Nucleus accumbens (tissue), 56 donors: Measurements from ENCODE around the gene CTNNBL1.

Source experiments
- DNase-seq, 56 donors: peaks; one replicate each; lab custom pipeline; 2025; lab: John Stamatoyannopoulos, UW

CTNNBL1 gene

GRCh38 chr20:37735541-37735940, 41.7 kb downstream of the CTNNBL1 start:
- no peak for DNase-seq

- no peak for DNase-seq
These were observed 42.3 kb downstream of the CTNNBL1 start for GRCh38 chr20:37736132-37736531.

DNA sequence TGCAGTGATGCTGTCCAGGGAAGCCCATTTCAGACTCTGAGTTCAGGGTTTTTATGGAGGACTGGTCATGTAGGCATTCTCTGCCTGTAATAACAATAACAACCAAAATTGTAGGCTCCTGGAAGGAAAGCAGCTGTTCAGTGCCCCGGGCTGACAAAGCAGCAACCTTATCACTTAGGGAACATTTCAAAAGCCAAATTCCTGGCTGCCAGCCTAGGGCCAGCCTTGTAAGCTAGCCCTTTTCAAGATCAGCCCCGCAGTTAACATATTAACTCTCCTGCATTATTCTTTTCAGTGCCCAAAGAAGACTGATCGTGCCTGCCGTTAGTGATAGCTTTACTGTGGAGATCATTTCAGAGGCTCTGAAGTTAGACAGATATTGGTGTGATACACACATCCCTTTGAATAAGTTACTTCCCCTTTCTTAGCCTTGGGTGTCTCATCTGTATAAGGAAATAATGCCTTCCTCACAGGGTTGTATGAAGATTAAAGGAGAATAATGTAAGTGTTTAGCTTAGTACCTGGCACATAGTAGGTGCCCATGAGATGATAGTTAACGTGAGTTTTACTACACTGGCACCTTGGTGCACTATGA, 44.1 kb downstream of the CTNNBL1 start:
- no peak for DNase-seq

GRCh38 chr20:37741055-37741454, 47.2 kb downstream of the CTNNBL1 start:
- no peak for DNase-seq

- no peak for DNase-seq
These were observed 47.7 kb downstream of the CTNNBL1 start for GRCh38 chr20:37741570-37741969.

GRCh38 chr20:37742131-37742530, 48.3 kb downstream of the CTNNBL1 start:
- DNase-seq: no peak

- DNase-seq: no peak
These were observed 50.5 kb downstream of the CTNNBL1 start for GRCh38 chr20:37744347-37744746.

DNA sequence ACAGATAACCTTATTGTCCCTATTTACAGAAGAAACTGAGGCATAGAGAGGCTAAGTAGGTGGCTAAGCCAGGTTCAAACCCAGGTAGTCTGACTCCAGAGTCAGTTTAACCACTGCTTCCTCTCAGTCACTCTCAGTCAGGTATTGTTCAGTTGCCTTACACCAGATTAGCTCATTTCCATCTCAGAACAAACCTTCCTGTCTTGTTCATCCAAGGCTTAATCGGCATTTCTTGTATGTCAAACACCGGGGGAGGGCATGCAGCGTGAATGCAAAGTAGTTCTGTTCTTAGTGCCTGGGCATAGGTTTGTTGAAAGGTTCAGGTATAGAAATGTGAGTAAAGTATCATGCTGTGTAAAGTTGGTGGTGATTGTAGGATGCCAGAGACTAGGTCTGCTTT, 51.7 kb downstream of the CTNNBL1 start:
- DNase-seq: no peak

DNA sequence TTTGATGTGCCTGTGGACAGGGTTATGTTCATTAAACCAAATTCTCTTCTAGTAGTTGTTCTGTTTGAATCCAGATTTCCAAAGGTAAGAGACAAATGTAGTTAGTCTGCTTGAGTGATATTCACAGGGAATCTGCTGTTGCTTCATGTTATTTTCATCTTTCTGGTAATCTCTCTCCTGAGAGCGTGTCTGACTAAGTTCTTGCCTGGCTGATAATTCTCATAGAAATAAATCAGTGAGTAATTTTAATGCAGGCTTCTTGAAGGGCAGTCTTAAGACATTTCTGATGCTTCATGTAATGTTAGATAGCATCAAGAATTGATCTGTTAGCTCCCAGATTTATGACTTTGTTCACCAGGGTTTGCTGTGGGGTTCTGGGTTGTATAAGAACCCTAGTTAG, 54.2 kb downstream of the CTNNBL1 start:
- DNase-seq: no peak

DNA sequence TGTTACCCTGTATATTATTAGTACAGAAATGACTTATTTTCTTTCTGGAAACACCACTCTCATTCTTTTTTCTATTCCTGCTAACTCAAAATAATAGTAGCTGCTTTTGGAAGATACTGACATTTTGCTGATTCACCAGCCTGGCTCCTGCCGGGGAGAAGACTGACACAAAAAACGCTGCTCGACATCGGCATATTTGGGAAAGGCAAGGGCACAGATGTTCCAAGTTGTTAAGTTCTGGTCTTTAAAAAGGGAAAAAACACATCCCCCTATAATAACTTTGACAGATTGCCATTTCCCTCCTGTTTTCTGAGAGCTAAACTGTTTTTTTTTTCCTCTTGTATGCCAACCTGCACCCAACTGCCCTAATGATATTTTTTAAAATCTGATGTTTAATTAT, 55.4 kb downstream of the CTNNBL1 start:
- DNase-seq: peak in 5 of 56 donors; percentile 7 to 18 (median 11)

DNA sequence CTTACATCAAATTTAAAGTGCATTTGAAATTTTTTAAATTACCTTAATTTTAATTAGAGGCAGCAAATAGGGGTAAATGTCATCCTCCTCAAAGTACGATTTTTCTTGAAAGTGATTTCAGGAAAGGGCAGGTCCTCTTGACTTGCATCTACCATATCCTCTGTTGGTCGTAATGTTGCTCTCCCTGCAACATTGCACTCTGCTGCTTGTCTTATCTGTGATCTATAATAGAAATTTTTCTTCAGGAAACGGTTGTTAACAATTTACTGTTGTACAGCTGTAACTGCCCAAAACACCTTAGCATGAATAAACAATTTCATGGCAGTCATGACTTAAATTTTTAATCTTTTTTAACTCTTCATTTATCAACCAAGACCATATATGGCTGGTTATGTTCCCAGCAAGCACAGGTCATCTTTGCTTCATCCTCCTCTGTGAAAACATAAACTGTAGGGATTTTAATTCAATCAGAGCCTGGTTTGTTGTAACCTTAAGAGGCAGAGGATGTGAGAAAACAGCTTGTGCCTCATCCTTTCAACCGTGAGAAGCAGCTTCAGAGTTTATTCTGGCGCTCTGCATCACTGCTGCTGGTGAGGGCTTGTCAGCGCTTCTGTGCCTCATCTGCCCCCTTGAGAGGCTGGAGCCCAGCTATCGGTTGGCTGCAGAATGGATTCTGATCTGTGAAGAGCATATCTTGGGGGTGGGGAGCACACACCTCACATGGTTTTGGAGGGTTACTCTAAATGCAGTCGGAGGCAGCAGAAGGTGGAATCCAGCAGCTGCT, 56.0 kb downstream of the CTNNBL1 start:
- peak in 3 of 56 donors; percentile 8 to 10 (median 9) for DNase-seq

- peak in 7 of 56 donors; percentile 1 to 16 (median 4) for DNase-seq
These were observed 61.8 kb downstream of the CTNNBL1 start for GRCh38 chr20:37755665-37756064.

- no peak for DNase-seq
These were observed 62.4 kb downstream of the CTNNBL1 start for GRCh38 chr20:37756234-37756633.

DNA sequence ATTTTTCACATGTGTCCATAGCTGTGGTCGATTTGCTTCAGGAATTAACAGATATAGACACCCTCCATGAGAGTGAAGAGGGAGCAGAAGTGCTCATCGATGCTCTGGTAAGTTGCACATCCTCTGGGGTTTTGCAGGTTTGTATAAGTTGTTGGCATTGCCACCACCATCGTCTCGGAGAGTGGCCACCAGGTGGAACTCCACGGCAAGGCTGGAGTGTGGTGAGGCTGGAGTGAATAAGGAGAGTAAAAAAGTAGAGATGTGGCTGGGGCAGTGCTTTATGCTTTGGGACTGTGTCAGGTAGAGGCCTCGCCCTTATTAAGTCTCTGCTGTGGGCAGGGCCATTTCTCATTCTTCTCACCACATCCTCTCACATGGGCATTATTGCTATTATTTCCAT, 63.7 kb downstream of the CTNNBL1 start:
- peak in 1 of 56 donors; percentile 4 for DNase-seq

- DNase-seq: no peak
These were observed 64.5 kb downstream of the CTNNBL1 start for GRCh38 chr20:37758332-37758731.

GRCh38 chr20:37759052-37759553, 65.3 kb downstream of the CTNNBL1 start:
- DNase-seq: no peak

DNA sequence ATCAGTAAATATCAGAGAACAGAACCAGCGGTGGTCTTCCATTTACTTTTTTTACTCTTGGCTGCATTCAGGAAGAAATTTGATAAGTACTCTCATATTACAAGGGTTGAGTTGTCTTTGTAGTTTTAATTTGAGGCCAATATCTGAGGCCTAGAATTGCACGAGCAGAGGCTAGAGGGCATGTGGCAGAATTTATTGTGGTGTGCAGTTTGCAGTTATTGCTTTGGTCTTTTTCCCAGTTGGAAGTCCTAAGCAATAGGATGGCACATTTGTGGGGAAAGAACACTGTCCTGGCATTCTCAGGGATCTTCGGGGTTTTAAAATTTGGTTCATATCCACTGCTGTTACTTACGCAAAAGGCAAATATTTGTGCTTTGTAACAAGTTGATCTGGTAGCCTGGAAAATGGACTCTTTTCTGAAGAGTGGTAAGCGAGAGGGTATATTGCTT, 66.0 kb downstream of the CTNNBL1 start:
- no peak for DNase-seq

DNA sequence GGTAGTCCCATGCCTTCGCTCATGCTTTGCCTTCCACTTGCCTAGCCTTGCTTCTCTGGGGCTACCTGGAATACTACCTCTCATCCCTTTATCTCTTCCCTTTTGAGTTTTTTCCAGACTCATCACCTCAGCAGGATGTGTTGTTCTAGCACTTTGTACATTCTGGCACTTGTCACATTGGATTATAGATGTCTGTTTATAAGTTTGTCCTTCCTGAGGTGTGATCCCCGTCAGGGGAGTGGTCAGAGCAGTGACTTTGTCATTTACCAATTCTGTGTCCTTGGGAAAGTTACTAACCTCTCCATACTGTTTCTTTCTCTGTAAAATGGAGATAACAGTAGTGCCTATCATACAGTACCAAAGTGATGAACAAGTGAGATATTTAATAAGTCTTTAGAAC, 66.5 kb downstream of the CTNNBL1 start:
- DNase-seq: no peak

DNA sequence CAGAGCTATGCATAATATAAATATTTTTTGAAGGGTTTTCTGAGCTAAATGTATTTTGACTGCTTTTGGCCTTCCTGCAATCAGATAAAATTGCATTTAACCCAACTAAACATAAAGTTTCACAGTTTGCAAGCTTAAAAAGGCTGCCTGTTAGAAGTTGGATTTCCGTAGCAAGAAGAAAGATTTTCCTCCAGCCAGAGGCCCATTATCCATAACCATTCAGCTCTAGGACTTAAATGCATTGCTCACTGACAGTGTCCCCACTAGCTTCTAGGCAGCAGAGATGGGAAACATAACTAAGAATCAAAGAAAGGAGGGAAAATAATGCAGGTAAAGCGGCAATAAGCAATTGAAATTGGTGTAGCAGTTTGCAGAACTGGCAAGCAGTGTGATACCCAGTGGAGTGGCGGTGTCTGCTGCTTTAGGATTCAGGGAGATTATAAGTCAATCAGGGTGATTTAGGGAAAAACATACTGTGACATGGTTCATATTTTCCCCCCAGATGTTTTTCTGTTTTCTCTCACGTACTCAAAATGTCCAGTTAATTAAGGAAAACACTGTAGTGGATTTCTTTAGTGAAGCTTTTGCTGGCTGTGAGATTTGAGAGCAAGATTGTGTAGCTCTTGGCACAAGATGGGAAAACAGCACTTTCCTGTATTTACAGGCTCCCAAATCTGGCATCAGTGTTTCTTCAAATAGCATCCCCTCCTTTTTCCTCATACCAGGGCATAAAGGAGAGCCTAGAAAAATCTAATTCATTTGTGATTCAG, 69.1 kb downstream of the CTNNBL1 start:
- no peak for DNase-seq

DNA sequence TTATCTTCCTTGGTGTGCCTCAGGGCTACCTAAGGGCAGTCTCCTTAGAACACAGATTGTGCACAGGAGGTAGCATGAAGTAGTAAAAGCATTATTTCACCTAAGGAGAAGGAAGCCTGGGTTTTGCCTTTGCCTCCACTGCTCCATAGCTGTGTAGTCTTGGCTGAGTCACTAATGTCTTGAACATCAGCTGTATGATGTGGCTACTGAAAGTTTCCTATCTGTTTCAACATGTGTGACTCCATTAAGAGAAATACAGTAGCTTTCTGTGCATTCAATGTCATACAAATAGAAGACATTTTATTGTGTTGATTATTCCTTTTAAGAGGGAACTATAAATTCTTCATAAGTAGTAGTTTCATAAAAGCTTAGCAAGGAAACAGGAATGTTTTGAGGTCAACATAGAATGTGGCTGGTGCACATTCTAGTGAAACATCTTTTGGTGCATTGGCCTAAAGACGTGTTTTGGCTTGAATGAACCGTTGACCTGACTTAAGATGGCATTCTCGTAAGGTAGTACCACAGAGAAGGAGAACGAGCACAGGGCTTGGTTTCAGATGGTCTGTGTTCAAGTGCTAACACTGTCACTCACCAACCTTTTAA, 70.6 kb downstream of the CTNNBL1 start:
- no peak for DNase-seq

DNA sequence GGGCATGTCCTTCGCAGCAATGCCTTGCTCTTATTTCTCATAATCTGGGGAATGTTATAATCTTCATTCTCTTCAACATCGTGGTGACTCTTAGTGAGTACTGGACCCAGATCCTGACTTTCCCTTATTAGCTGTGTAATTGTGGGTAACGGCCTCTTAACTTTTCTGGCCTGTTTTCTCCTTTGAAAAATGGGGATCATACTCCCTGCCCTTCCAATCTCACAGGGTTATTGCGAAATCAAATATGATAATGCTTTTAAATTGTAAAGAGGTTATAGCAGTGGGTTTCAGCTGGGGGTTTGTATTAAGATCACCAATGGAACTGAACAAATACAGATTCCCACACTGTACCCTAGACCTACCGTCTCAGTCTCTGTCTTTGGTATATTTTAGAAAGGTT, 77.1 kb downstream of the CTNNBL1 start:
- DNase-seq: no peak
